K562 (cell line): ENCODE measurements around the gene ABCC5.

ENCODE experiments used
- BCOR ChIP-seq: fragments of 450-650 bp; IDR thresholded peaks from 2 replicates; pipeline ENCODE4 v1.6.1; 2016
- CTCF ChIP-seq, 3 experiments: IDR thresholded peaks in 2 of 3; conservative IDR thresholded peaks in 1 of 3; 2 replicates each; pipeline ENCODE4 v1.5.1; 2011 to 2012; ENCODE audit warnings: low read length in 3 of 3, mild to moderate bottlenecking in 3 of 3, control low read depth in 2 of 3, improper control_type of control experiment in 1 of 3, inconsistent platforms in 1 of 3, low read depth in 1 of 3, mixed read lengths in 1 of 3, moderate library complexity in 1 of 3; ENCODE audit not compliant: insufficient read depth in 2 of 3
- ZNF445 ChIP-seq: fragments of 250-450 bp; sonication (Bioruptor Pico); IDR thresholded peaks from 2 replicates; pipeline ENCODE4 v1.4.0; 2020; ENCODE audit warnings: low read depth, mild to moderate bottlenecking, moderate library complexity
- ZNF512 ChIP-seq: IDR thresholded peaks from 2 replicates; pipeline ENCODE4 v1.6.1; 2016; ENCODE audit warnings: missing genetic modification characterization, missing compliant biosample characterization

- TF ChIP-seq ZNF512 (tag) (no peak), ZNF445 (CRISPR knock-in tag) (no peak), BCOR (no peak), CTCF (IDR thresholded peaks at IDR 0.05 in 2 of 3, conservative IDR thresholded peaks at IDR 0.05 in 1 of 3; ENCODE audit: insufficient read depth in 2 of 3, low read depth in 1 of 3, low read length in 3 of 3) (no peak)
These were observed 137.6 kb downstream of the ABCC5 start for GRCh38 chr3:183880121-183880520.
